Peyer's patch (tissue), 4 donors: Measurements from ENCODE around the gene LAS1L.

Experiments used
- POLR2A ChIP-seq, 2 donors: fragments of 450-650 bp; IDR thresholded peaks; one replicate each; pipeline ENCODE4 v1.5.1; 2017; ENCODE audit warnings: antibody characterized with exemption in 2 of 2, mild to moderate bottlenecking in 2 of 2, moderate library complexity in 2 of 2
- TF ChIP-seq, protein P1 (sequence below), 6 experiments: fragments of 450-650 bp in 4 of 6; fragments of 200-600 bp in 2 of 6; sonication (generic) in 1 of 6; IDR thresholded peaks; one replicate each; pipeline ENCODE4 v1.5.1; 2017 to 2019; ENCODE audit warnings: antibody characterized with exemption in 6 of 6, mild to moderate bottlenecking in 3 of 6, moderate library complexity in 1 of 6

DNA sequence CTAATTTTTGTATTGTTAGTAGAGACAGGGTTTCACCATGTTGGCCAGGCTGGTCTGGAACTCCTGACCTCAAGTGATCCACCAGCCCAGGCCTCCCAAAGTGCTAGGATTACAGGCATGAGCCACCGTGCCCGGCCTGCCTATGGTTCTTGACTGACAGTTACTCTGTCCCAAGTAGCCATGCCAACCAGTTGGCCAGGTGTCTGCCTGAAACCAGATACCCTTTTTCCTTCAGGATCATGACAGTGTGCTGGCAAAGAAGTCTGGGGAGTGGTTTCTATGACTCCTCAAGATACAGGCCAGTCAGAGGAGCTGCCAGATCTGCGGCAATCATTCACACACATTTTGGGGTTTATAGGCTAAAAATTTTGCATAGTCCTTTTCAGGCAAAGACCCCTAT is 1.7 kb upstream of the LAS1L start:
- TF ChIP-seq POLR2A (IDR thresholded peaks at IDR 0.05) = no peak
- TF ChIP-seq, protein P1, sequence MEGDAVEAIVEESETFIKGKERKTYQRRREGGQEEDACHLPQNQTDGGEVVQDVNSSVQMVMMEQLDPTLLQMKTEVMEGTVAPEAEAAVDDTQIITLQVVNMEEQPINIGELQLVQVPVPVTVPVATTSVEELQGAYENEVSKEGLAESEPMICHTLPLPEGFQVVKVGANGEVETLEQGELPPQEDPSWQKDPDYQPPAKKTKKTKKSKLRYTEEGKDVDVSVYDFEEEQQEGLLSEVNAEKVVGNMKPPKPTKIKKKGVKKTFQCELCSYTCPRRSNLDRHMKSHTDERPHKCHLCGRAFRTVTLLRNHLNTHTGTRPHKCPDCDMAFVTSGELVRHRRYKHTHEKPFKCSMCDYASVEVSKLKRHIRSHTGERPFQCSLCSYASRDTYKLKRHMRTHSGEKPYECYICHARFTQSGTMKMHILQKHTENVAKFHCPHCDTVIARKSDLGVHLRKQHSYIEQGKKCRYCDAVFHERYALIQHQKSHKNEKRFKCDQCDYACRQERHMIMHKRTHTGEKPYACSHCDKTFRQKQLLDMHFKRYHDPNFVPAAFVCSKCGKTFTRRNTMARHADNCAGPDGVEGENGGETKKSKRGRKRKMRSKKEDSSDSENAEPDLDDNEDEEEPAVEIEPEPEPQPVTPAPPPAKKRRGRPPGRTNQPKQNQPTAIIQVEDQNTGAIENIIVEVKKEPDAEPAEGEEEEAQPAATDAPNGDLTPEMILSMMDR (IDR thresholded peaks at IDR 0.05) = no peak
